Endothelial cell of umbilical vein (primary cell): ENCODE data around the gene CXCL3. TPM values are rescaled to one million over a fixed set of nuclear protein-coding genes. Genes with fewer than 3 reads are reported as not detected.

ENCODE experiments used
- BruUV-seq: library from RNA; stranded (reverse); fragments of 400-500 nt; replicated peaks from 2 replicates; lab custom pipeline; 2021; lab: Mats Ljungman, UMichigan
- CTCF ChIA-PET: fragments of 300-600, 350-600 bp; sonication (Branson Sonifier 250); formaldehyde crosslinking; loops from one replicate; lab custom pipeline; 2021; ENCODE audit warnings: antibody characterized with exemption, inconsistent platforms; lab: Charles Lee
- POLR2A ChIA-PET: fragments of 300-600, 350-600 bp; sonication (Branson Sonifier 250); formaldehyde crosslinking; loops from one replicate; lab custom pipeline; 2021; ENCODE audit warnings: antibody characterized with exemption, inconsistent platforms; lab: Charles Lee
- DNase-seq: peaks from one replicate; pipeline ENCODE4 v3.0.0-alpha.2; 2011; ENCODE audit warnings: low read depth, low spot score
- FAIRE-seq: peaks from 2 replicates; lab custom pipeline; 2011; peaks lifted over from hg19 to GRCh38; lab: Jason Lieb, UNC
- H2AFZ ChIP-seq: 2 replicates; pipeline ENCODE4 v1.6.0; 2012; ENCODE audit warnings: low read depth, low read length, control low read depth, inconsistent platforms
- H3K27ac ChIP-seq: 2 replicates; pipeline ENCODE4 v1.5.1; 2011; ENCODE audit warnings: low read depth, mild to moderate bottlenecking, control low read depth, low read length, moderate library complexity; ENCODE audit not compliant: insufficient read depth
- H3K27me3 ChIP-seq, 2 experiments: 2 replicates each; pipeline versions ENCODE4 v1.6.0 to v1.6.1; 2011; ENCODE audit warnings: low read length in 2 of 2, mixed read lengths in 1 of 2; ENCODE audit not compliant: control insufficient read depth in 2 of 2, insufficient read depth in 2 of 2
- H3K36me3 ChIP-seq, 2 experiments: 2 replicates in 1 of 2; 3 replicates in 1 of 2; pipeline ENCODE4 v1.5.1; 2011; ENCODE audit warnings: low read length in 2 of 2, mild to moderate bottlenecking in 1 of 2, moderate library complexity in 1 of 2; ENCODE audit not compliant: control insufficient read depth in 2 of 2, insufficient read depth in 2 of 2; ENCODE audit errors: extremely low read depth in 1 of 2
- H3K4me1 ChIP-seq: 3 replicates; pipeline ENCODE4 v1.5.1; 2011; ENCODE audit warnings: mild to moderate bottlenecking, low read length; ENCODE audit not compliant: control insufficient read depth, insufficient read depth; ENCODE audit errors: extremely low read depth
- H3K4me2 ChIP-seq: 2 replicates; pipeline ENCODE4 v1.6.1; 2011; ENCODE audit warnings: low read length, control low read depth, mixed read lengths; ENCODE audit not compliant: insufficient read depth
- H3K4me3 ChIP-seq, 3 experiments: fragments of 200-600 bp in 1 of 3; sonication (generic), shearing (Covaris generic) in 1 of 3; replicated peaks in 1 of 3; 2 replicates each; pipeline ENCODE4 v1.5.1; 2011 to 2016; ENCODE audit warnings: control low read depth in 3 of 3, low read length in 3 of 3, mild to moderate bottlenecking in 2 of 3, inconsistent platforms in 1 of 3, low read depth in 1 of 3, moderate library complexity in 1 of 3; ENCODE audit not compliant: insufficient read depth in 1 of 3
- H3K79me2 ChIP-seq: 2 replicates; pipeline ENCODE4 v1.6.0; 2012; ENCODE audit warnings: low read length, inconsistent platforms; ENCODE audit not compliant: control insufficient read depth, insufficient read depth
- H3K9ac ChIP-seq: replicated peaks from 2 replicates; pipeline ENCODE3; 2011; ENCODE audit warnings: low read length, control low read depth; ENCODE audit not compliant: insufficient read depth; ENCODE audit errors: extremely low read depth
- H3K9me1 ChIP-seq: replicated peaks from 3 replicates; pipeline ENCODE4 v1.6.0; 2011; ENCODE audit warnings: mild to moderate bottlenecking, low read length; ENCODE audit not compliant: control insufficient read depth, insufficient read depth; ENCODE audit errors: extremely low read depth
- H3K9me3 ChIP-seq: replicated peaks from 2 replicates; pipeline ENCODE4 v1.5.1; 2012; ENCODE audit warnings: low read length, inconsistent platforms; ENCODE audit not compliant: control insufficient read depth, insufficient read depth
- H4K20me1 ChIP-seq: replicated peaks from 2 replicates; pipeline ENCODE3; 2011; ENCODE audit warnings: mild to moderate bottlenecking, low read length; ENCODE audit not compliant: control insufficient read depth, insufficient read depth; ENCODE audit errors: extremely low read depth
- CTCF ChIP-seq, 2 donors: IDR thresholded peaks; 1 replicate in 1 of 2; 2 replicates in 1 of 2; pipeline ENCODE4 v1.5.1; 2011; ENCODE audit warnings: low read length in 2 of 2, mild to moderate bottlenecking in 2 of 2, moderate library complexity in 2 of 2, control low read depth in 1 of 2, inconsistent platforms in 1 of 2, low read depth in 1 of 2; ENCODE audit not compliant: insufficient read depth in 1 of 2; ENCODE audit errors: extremely low read depth in 1 of 2
- EZH2 ChIP-seq: IDR thresholded peaks from 2 replicates; pipeline ENCODE4 v1.6.1; 2012; ENCODE audit warnings: borderline replicate concordance, low read depth, mild to moderate bottlenecking, moderate library complexity, low read length, inconsistent platforms; ENCODE audit not compliant: severe bottlenecking
- FOS ChIP-seq: IDR thresholded peaks from 2 replicates; pipeline ENCODE4 v1.6.1; 2011; ENCODE audit warnings: mild to moderate bottlenecking, low read length, moderate library complexity, borderline replicate concordance; ENCODE audit not compliant: insufficient read depth
- GATA2 ChIP-seq: IDR thresholded peaks from 2 replicates; pipeline ENCODE4 v1.7.0; 2011; ENCODE audit warnings: low read depth, mild to moderate bottlenecking, moderate library complexity, mixed read lengths, low read length; ENCODE audit not compliant: insufficient read length, insufficient read depth
- JUN ChIP-seq: IDR thresholded peaks from 2 replicates; pipeline ENCODE4 v1.6.1; 2011; ENCODE audit warnings: borderline replicate concordance, low read depth; ENCODE audit not compliant: insufficient read length, insufficient read depth
- MAX ChIP-seq: IDR thresholded peaks from 2 replicates; pipeline ENCODE4 v1.6.1; 2011; ENCODE audit not compliant: insufficient read depth, insufficient read length
- MYC ChIP-seq: IDR thresholded peaks from one replicate; pipeline ENCODE4 v1.6.1; 2011; ENCODE audit warnings: mild to moderate bottlenecking, low read depth, low read length
- POLR2A ChIP-seq: IDR thresholded peaks from 2 replicates; pipeline ENCODE4 v1.6.1; 2012; ENCODE audit warnings: low read depth, mild to moderate bottlenecking, control low read depth, low read length
- POLR2AphosphoS5 ChIP-seq: IDR thresholded peaks from 2 replicates; pipeline ENCODE4 v1.6.1; 2012; ENCODE audit warnings: low read depth, mild to moderate bottlenecking, control low read depth, low read length, moderate library complexity; ENCODE audit not compliant: insufficient read depth
- dilution Hi-C: fragments of 300-500 bp; cut with MboI; formaldehyde crosslinking; loops from one replicate; pipeline ENCODE4 v1.15.0; 2019; ENCODE audit warnings: low sequenced_read_pairs; ENCODE audit not compliant: extremely low pct_ligation_motif_present
- intact Hi-C: fragments of 100-400 bp; cut with micrococcal nuclease; formaldehyde crosslinking; loops from one replicate; pipeline ENCODE4 v1.10.0; 2022
- polyA plus RNA-seq, 4 experiments: library from polyadenylated mRNA; depleted of rRNA in 3 of 4; stranded (reverse) in 3 of 4; unstranded in 1 of 4; fragments of >200 nt; gene quantifications; 2 replicates each; pipeline versions ENCODE4 v1.2.1 to v1.2.3, GENCODE V29; 2011 to 2012; ENCODE audit warnings: missing spikeins in 1 of 4
- total RNA-seq: library from RNA; stranded (reverse); gene quantifications from 2 replicates; pipeline ENCODE4 v1.2.3, GENCODE V29; 2021

Gene CXCL3
- total and polyA plus RNA-seq, 2 donors (not counting 3 experiments of a cell fraction or from before 2014, with no cell fraction given) = 1.1 to 1.3 TPM

GRCh38 chr4:74067586-74067985 is 29.1 kb upstream of the CXCL3 start:
- no peaks in the 10 kb centered on the region for H3K36me3 ChIP-seq
- H3K9me3 ChIP-seq = no peaks in the 10 kb centered on the region
- CTCF ChIA-PET = no interaction called here
- H3K4me2 ChIP-seq = no peak overlapping the region
- no peaks in the 10 kb centered on the region for H4K20me1 ChIP-seq
- TF ChIP-seq POLR2A (no peak), CTCF (IDR thresholded peaks at IDR 0.05; ENCODE audit: extremely low read depth in 1 of 2, insufficient read depth in 1 of 2, low read depth in 1 of 2, low read length in 2 of 2) (no peak)
- H3K4me3 ChIP-seq = no peak overlapping the region
- intact Hi-C loops (no loop called here), dilution Hi-C loops (no loop called here)
- H3K27ac ChIP-seq = no peak overlapping the region
- no peaks in the 10 kb centered on the region for H3K4me1 ChIP-seq
- DNase-seq (no peak), FAIRE-seq (no peak)
- no peaks in the 10 kb centered on the region for H3K27me3 ChIP-seq
- H2AFZ ChIP-seq = no peak overlapping the region
- H3K79me2 ChIP-seq = no peaks in the 10 kb centered on the region
- POLR2A ChIA-PET = no interaction called here
- H3K9ac ChIP-seq = no peak overlapping the region
- no peaks in the 10 kb centered on the region for H3K9me1 ChIP-seq
- no TSS peak for BruUV-seq

GRCh38 chr4:74066232-74066631 is 27.7 kb upstream of the CXCL3 start:
- ChIA-PET POLR2A (no interaction called here), CTCF (no interaction called here)
- Histone ChIP-seq H3K36me3 (no peaks in the 10 kb centered on the region), H3K79me2 (no peaks in the 10 kb centered on the region), H3K4me1 (no peaks in the 10 kb centered on the region), H3K9me1 (no peaks in the 10 kb centered on the region), H2AFZ (no peak overlapping the region), H3K27ac (no peak overlapping the region), H3K4me2 (no peak overlapping the region), H3K4me3 (no peak overlapping the region), H3K9me3 (no peaks in the 10 kb centered on the region), H4K20me1 (no peaks in the 10 kb centered on the region), H3K27me3 (no peaks in the 10 kb centered on the region), H3K9ac (no peak overlapping the region)
- intact Hi-C loops (no loop called here), dilution Hi-C loops (no loop called here)
- FAIRE-seq (no peak), DNase-seq (no peak)
- no TSS peak for BruUV-seq
- TF ChIP-seq MAX = no peak
- TF ChIP-seq CTCF (IDR thresholded peaks at IDR 0.05; ENCODE audit: extremely low read depth in 1 of 2, insufficient read depth in 1 of 2, low read depth in 1 of 2, low read length in 2 of 2) = no peak
- TF ChIP-seq POLR2AphosphoS5 = no peak
- no peak for TF ChIP-seq GATA2
- TF ChIP-seq EZH2 = no peak
- TF ChIP-seq JUN = no peak
- no peak for TF ChIP-seq MYC
- no peak for TF ChIP-seq FOS
- TF ChIP-seq POLR2A = no peak
